HepG2 (cell line): Measurements from ENCODE around the gene ST6GALNAC6. TPM values are rescaled to one million over a fixed set of nuclear protein-coding genes. Genes with fewer than 3 reads are reported as not detected.

ENCODE experiments used
- DPF2 ChIP-seq: sonication (generic); formaldehyde crosslinking; IDR thresholded peaks from 2 replicates; pipeline ENCODE4 v1.4.0; 2020; ENCODE audit warnings: mild to moderate bottlenecking, low read depth, missing genetic modification reagents, borderline replicate concordance
- EEA1 ChIP-seq: sonication (generic); formaldehyde crosslinking; IDR thresholded peaks from 2 replicates; pipeline ENCODE4 v1.5.1; 2020; ENCODE audit warnings: mild to moderate bottlenecking, missing genetic modification reagents, borderline replicate concordance
- ELF3 ChIP-seq: IDR thresholded peaks from 2 replicates; pipeline ENCODE4 v1.6.1; 2016; ENCODE audit warnings: missing genetic modification reagents, missing compliant biosample characterization
- GABPA ChIP-seq, 2 experiments: IDR thresholded peaks; 2 replicates each; pipeline ENCODE4 v1.6.1; 2011 to 2016; ENCODE audit warnings: low read depth in 2 of 2, low read length in 1 of 2, missing biosample characterization in 1 of 2, missing genetic modification characterization in 1 of 2
- IRF1 ChIP-seq: sonication (generic); formaldehyde crosslinking; IDR thresholded peaks from 2 replicates; pipeline ENCODE4 v1.4.0; 2020; ENCODE audit warnings: low read depth, mild to moderate bottlenecking, missing genetic modification reagents
- MEF2D ChIP-seq: sonication (generic); formaldehyde crosslinking; IDR thresholded peaks from 2 replicates; pipeline ENCODE4 v1.5.1; 2020; ENCODE audit warnings: mild to moderate bottlenecking, missing genetic modification reagents
- MTA1 ChIP-seq: sonication (generic); formaldehyde crosslinking; IDR thresholded peaks from 2 replicates; pipeline ENCODE4 v1.4.0; 2020; ENCODE audit warnings: missing genetic modification reagents, mild to moderate bottlenecking, borderline replicate concordance
- MXI1 ChIP-seq: IDR thresholded peaks from 3 replicates; pipeline ENCODE4 v1.6.1; 2012; ENCODE audit warnings: low read depth, low read length, inconsistent platforms, borderline replicate concordance
- NAIF1 ChIP-seq: sonication (generic); formaldehyde crosslinking; IDR thresholded peaks from 2 replicates; pipeline ENCODE4 v1.5.0; 2020; ENCODE audit warnings: mild to moderate bottlenecking, missing genetic modification reagents, borderline replicate concordance
- POLR2AphosphoS2 ChIP-seq: IDR thresholded peaks from 2 replicates; pipeline ENCODE4 v1.6.1; 2011; ENCODE audit warnings: low read depth, low read length, improper control_type of control experiment
- SAP130 ChIP-seq: IDR thresholded peaks from 2 replicates; pipeline ENCODE4 v1.6.1; 2016; ENCODE audit warnings: low read depth
- SCMH1 ChIP-seq: sonication (generic); formaldehyde crosslinking; IDR thresholded peaks from 2 replicates; pipeline ENCODE4 v1.9.0; 2021; ENCODE audit warnings: missing genetic modification reagents, mild to moderate bottlenecking, borderline replicate concordance
- SETDB1 ChIP-seq: sonication (generic); formaldehyde crosslinking; IDR thresholded peaks from 2 replicates; pipeline ENCODE4 v1.5.1; 2020; ENCODE audit warnings: missing genetic modification reagents, mild to moderate bottlenecking, borderline replicate concordance
- SMC3 ChIP-seq: IDR thresholded peaks from 2 replicates; pipeline ENCODE4 v1.6.1; 2011; ENCODE audit warnings: low read length, improper control_type of control experiment
- SNAI1 ChIP-seq: sonication (generic); formaldehyde crosslinking; IDR thresholded peaks from 2 replicates; pipeline ENCODE4 v1.5.0; 2020; ENCODE audit warnings: mild to moderate bottlenecking, missing genetic modification reagents, borderline replicate concordance
- SRY ChIP-seq: sonication (generic); formaldehyde crosslinking; IDR thresholded peaks from 2 replicates; pipeline ENCODE4 v1.8.0; 2022; ENCODE audit warnings: mild to moderate bottlenecking, missing genetic modification reagents
- THAP11 ChIP-seq: IDR thresholded peaks from 2 replicates; pipeline ENCODE4 v1.6.1; 2016; ENCODE audit warnings: missing biosample characterization, missing genetic modification reagents
- ZNF138 ChIP-seq: sonication (generic); formaldehyde crosslinking; IDR thresholded peaks from 2 replicates; pipeline ENCODE4 v1.5.0; 2020; ENCODE audit warnings: mild to moderate bottlenecking, low read depth, missing genetic modification reagents
- ZNF383 ChIP-seq: sonication (generic); formaldehyde crosslinking; IDR thresholded peaks from 2 replicates; pipeline ENCODE4 v1.4.0; 2020; ENCODE audit warnings: missing genetic modification reagents, mild to moderate bottlenecking, borderline replicate concordance
- ZNF891 ChIP-seq: sonication (generic); formaldehyde crosslinking; IDR thresholded peaks from 2 replicates; pipeline ENCODE4 v1.5.0; 2020; ENCODE audit warnings: mild to moderate bottlenecking, missing genetic modification reagents
- polyA plus RNA-seq, 8 experiments: library from polyadenylated mRNA; depleted of rRNA in 3 of 8; stranded (reverse) in 7 of 8; unstranded in 1 of 8; fragments of >200 nt; fragmentation: Illumina TruSeq in 4 of 8; extraction: Trizol in 4 of 8; gene quantifications; 2 replicates each; pipeline versions ENCODE4 v1.2.1 to v1.2.3, GENCODE V29; 2011 to 2016; ENCODE audit warnings: low read depth in 4 of 8, missing spikeins in 1 of 8, mixed read lengths in 1 of 8; ENCODE audit not compliant: insufficient read depth in 1 of 8
- total RNA-seq, 5 experiments: library from RNA; depleted of rRNA; stranded (reverse); fragments of >200 nt; fragmentation: Illumina TruSeq; extraction: Trizol; gene quantifications; 2 replicates each; pipeline ENCODE4 v1.2.3, GENCODE V29; 2016; ENCODE audit warnings: low read depth in 1 of 5
- TF ChIP-seq, protein P1 (sequence below): sonication (generic); formaldehyde crosslinking; IDR thresholded peaks from 2 replicates; pipeline ENCODE4 v1.8.0; 2022; ENCODE audit warnings: missing genetic modification reagents, mild to moderate bottlenecking, moderate library complexity, borderline replicate concordance
- TF ChIP-seq, protein P2 (sequence below): sonication (generic); formaldehyde crosslinking; IDR thresholded peaks from 2 replicates; pipeline ENCODE4 v1.5.0; 2020; ENCODE audit warnings: mild to moderate bottlenecking, missing genetic modification reagents
- TF ChIP-seq, protein P3 (sequence below): IDR thresholded peaks from 2 replicates; pipeline ENCODE4 v1.6.1; 2016; ENCODE audit warnings: missing compliant biosample characterization, missing genetic modification reagents, borderline replicate concordance

Gene ST6GALNAC6
- total and polyA plus RNA-seq, 2 of the 13 experiments (the other 11 are each of a cell fraction or from before 2014, with no cell fraction given), result 18.5 to 65.4 TPM

- TF ChIP-seq, protein P1, sequence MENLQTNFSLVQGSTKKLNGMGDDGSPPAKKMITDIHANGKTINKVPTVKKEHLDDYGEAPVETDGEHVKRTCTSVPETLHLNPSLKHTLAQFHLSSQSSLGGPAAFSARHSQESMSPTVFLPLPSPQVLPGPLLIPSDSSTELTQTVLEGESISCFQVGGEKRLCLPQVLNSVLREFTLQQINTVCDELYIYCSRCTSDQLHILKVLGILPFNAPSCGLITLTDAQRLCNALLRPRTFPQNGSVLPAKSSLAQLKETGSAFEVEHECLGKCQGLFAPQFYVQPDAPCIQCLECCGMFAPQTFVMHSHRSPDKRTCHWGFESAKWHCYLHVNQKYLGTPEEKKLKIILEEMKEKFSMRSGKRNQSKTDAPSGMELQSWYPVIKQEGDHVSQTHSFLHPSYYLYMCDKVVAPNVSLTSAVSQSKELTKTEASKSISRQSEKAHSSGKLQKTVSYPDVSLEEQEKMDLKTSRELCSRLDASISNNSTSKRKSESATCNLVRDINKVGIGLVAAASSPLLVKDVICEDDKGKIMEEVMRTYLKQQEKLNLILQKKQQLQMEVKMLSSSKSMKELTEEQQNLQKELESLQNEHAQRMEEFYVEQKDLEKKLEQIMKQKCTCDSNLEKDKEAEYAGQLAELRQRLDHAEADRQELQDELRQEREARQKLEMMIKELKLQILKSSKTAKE (CRISPR knock-in tag), result no peak
- peak; percentile 37; the same call in 1 of the 3 replicates for TF ChIP-seq MXI1
- no peak for TF ChIP-seq GABPA (IDR thresholded peaks at IDR 0.05; ENCODE audit: low read depth, low read length)
- no peak for TF ChIP-seq GABPA (CRISPR knock-in tag; IDR thresholded peaks at IDR 0.05; ENCODE audit: low read depth)
- TF ChIP-seq EEA1 (CRISPR knock-in tag), result no peak
- no peak for TF ChIP-seq SCMH1 (CRISPR knock-in tag)
- TF ChIP-seq, protein P2, sequence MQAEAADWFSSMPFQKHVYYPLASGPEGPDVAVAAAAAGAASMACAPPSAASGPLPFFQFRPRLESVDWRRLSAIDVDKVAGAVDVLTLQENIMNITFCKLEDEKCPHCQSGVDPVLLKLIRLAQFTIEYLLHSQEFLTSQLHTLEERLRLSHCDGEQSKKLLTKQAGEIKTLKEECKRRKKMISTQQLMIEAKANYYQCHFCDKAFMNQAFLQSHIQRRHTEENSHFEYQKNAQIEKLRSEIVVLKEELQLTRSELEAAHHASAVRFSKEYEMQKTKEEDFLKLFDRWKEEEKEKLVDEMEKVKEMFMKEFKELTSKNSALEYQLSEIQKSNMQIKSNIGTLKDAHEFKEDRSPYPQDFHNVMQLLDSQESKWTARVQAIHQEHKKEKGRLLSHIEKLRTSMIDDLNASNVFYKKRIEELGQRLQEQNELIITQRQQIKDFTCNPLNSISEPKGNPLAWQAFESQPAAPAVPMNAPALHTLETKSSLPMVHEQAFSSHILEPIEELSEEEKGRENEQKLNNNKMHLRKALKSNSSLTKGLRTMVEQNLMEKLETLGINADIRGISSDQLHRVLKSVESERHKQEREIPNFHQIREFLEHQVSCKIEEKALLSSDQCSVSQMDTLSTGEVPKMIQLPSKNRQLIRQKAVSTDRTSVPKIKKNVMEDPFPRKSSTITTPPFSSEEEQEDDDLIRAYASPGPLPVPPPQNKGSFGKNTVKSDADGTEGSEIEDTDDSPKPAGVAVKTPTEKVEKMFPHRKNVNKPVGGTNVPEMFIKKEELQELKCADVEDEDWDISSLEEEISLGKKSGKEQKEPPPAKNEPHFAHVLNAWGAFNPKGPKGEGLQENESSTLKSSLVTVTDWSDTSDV (CRISPR knock-in tag), result peak; percentile 68; the same call in 1 of the 2 replicates
- TF ChIP-seq, protein P3, sequence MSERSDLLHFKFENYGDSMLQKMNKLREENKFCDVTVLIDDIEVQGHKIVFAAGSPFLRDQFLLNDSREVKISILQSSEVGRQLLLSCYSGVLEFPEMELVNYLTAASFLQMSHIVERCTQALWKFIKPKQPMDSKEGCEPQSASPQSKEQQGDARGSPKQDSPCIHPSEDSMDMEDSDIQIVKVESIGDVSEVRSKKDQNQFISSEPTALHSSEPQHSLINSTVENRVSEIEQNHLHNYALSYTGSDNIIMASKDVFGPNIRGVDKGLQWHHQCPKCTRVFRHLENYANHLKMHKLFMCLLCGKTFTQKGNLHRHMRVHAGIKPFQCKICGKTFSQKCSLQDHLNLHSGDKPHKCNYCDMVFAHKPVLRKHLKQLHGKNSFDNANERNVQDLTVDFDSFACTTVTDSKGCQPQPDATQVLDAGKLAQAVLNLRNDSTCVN, result no peak
- TF ChIP-seq SMC3, result peak; percentile 60; the same call in 1 of the 2 replicates
- TF ChIP-seq THAP11 (CRISPR knock-in tag), result peak; percentile 70
- TF ChIP-seq SRY (CRISPR knock-in tag), result no peak
- TF ChIP-seq SETDB1 (CRISPR knock-in tag), result no peak
- no peak for TF ChIP-seq NAIF1 (CRISPR knock-in tag)
- TF ChIP-seq ELF3 (CRISPR knock-in tag), result 0 out of 2 replicates have a peak, but pooled peaks have one; percentile 22
- TF ChIP-seq SNAI1 (CRISPR knock-in tag), result no peak
- TF ChIP-seq DPF2 (CRISPR knock-in tag), result no peak
- TF ChIP-seq MEF2D (CRISPR knock-in tag), result no peak
- TF ChIP-seq ZNF138 (CRISPR knock-in tag), result no peak
- no peak for TF ChIP-seq POLR2AphosphoS2
- no peak for TF ChIP-seq IRF1 (CRISPR knock-in tag)
- TF ChIP-seq ZNF383, result no peak
- TF ChIP-seq ZNF891 (CRISPR knock-in tag), result 0 out of 2 replicates have a peak, but pooled peaks have one; percentile 24
- TF ChIP-seq SAP130 (CRISPR knock-in tag), result 0 out of 2 replicates have a peak, but pooled peaks have one; percentile 24
- no peak for TF ChIP-seq MTA1 (CRISPR knock-in tag)
Measured at GRCh38 chr9:127921557-127922120, 22.2 kb upstream of the ST6GALNAC6 start (continued).
